ENCODE measurements around the gene REPS2.

- TF ChIP-seq GATA2 (IDR thresholded peaks at IDR 0.05; ENCODE audit: low read depth, low read length) (no peak), GATA3 (IDR thresholded peaks at IDR 0.05; ENCODE audit: low read depth, low read length) (no peak)
Observed at GRCh38 chrX:16971694-16972093, 25.2 kb downstream of the REPS2 start.

All from SH-SY5Y (cell line).